PFSK-1 (cell line): Measurements from ENCODE around the gene AP1G2.

Source experiments
- POLR2AphosphoS5 ChIP-seq: IDR thresholded peaks from 2 replicates; pipeline ENCODE4 v1.6.1; 2012; ENCODE audit warnings: low read depth, mild to moderate bottlenecking, control low read depth, low read length, moderate library complexity
- SIN3A ChIP-seq: IDR thresholded peaks from 2 replicates; pipeline ENCODE4 v1.6.1; 2012; ENCODE audit warnings: mild to moderate bottlenecking, low read length, moderate library complexity, borderline replicate concordance; ENCODE audit not compliant: insufficient read depth
- TF ChIP-seq, protein P1 (sequence below), 2 experiments: IDR thresholded peaks; 2 replicates each; pipeline versions ENCODE4 v1.6.1 to v1.8.0; 2011 to 2012; ENCODE audit warnings: low read depth in 2 of 2, low read length in 2 of 2, control low read depth in 1 of 2, inconsistent platforms in 1 of 2, mild to moderate bottlenecking in 1 of 2, moderate library complexity in 1 of 2; ENCODE audit not compliant: insufficient read depth in 1 of 2

- TF ChIP-seq, protein P1, sequence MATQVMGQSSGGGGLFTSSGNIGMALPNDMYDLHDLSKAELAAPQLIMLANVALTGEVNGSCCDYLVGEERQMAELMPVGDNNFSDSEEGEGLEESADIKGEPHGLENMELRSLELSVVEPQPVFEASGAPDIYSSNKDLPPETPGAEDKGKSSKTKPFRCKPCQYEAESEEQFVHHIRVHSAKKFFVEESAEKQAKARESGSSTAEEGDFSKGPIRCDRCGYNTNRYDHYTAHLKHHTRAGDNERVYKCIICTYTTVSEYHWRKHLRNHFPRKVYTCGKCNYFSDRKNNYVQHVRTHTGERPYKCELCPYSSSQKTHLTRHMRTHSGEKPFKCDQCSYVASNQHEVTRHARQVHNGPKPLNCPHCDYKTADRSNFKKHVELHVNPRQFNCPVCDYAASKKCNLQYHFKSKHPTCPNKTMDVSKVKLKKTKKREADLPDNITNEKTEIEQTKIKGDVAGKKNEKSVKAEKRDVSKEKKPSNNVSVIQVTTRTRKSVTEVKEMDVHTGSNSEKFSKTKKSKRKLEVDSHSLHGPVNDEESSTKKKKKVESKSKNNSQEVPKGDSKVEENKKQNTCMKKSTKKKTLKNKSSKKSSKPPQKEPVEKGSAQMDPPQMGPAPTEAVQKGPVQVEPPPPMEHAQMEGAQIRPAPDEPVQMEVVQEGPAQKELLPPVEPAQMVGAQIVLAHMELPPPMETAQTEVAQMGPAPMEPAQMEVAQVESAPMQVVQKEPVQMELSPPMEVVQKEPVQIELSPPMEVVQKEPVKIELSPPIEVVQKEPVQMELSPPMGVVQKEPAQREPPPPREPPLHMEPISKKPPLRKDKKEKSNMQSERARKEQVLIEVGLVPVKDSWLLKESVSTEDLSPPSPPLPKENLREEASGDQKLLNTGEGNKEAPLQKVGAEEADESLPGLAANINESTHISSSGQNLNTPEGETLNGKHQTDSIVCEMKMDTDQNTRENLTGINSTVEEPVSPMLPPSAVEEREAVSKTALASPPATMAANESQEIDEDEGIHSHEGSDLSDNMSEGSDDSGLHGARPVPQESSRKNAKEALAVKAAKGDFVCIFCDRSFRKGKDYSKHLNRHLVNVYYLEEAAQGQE (IDR thresholded peaks at IDR 0.05; ENCODE audit: insufficient read depth in 1 of 2, low read depth in 2 of 2, low read length in 2 of 2): no peak
- TF ChIP-seq POLR2AphosphoS5 (no peak), SIN3A (no peak)
Observed at GRCh38 chr14:23580948-23581281, 13.3 kb upstream of the AP1G2 start.
